ENCODE data around the gene SP7. TPM values are rescaled to one million over a fixed set of nuclear protein-coding genes. Genes with fewer than 3 reads are reported as not detected.
"Not testable (repeated sequence)": the region's sequence is repeated elsewhere in the genome, so short reads cannot be mapped to it uniquely, and the experiment has no call there.

Gene SP7
- total and polyA plus RNA-seq, 3 experiments from 2014 or later: not detected

DNA sequence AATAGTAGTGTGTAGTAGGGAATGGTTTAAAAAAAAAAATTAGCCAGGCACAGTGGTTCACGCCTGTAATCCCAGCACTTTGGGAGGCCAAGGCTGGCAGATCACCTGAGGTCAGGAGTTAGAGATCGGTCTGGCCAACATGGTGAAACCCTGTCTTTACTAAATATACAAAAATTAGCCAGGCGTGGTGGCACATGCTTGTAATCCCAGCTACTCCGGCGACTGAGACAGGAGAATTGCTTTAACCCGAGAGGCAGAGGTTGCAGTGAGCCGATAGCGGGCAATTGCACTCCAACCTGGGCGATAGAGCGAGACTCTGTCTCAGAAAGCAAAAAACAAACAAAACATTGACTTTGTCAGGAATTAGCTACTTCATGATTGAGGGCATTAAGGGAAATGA is 39.0 kb downstream of the SP7 start:
- not testable (repeated sequence) for H3K27me3 ChIP-seq (ENCODE audit: insufficient read depth, low read length, poor library complexity, severe bottlenecking); H3K4me3 ChIP-seq (ENCODE audit: low read length); H3K27ac ChIP-seq (ENCODE audit: low read depth, low read length); H3K9me3 Mint-ChIP-seq; DNase-seq; H3K9me3 ChIP-seq (ENCODE audit: low read length); H3K27me3 Mint-ChIP-seq
- ChIA-PET CTCF (interaction anchor here (1.1 to 11.3 kb wide), 5 partner anchors 9 to 137 kb away, joined by 3 to 115 read pairs (median 4); partner anchors contain the start of gene AAAS), POLR2A (interaction anchor here (0.6 to 1.4 kb wide), 3 partner anchors 24 to 204 kb away, joined by 3 to 10 read pairs (median 4); partner anchors contain the start of genes AAAS and TARBP2)
- Mint-ChIP-seq H3K4me1 (peaks cover 57 to 71% (median 64%) of the 10 kb centered on the region in 3 donors), H3K36me3 (peaks cover 0 to 54% (median 7%) of the 10 kb centered on the region in 3 donors), H3K27ac (peak overlapping the region in 6 of 8 donors; percentile 3 to 99 (median 86)), H3K4me3 (peak overlapping the region; percentile 57 to 100 (median 100))
- H3K4me1 ChIP-seq (ENCODE audit: insufficient read depth, low read length): peaks cover 46% of the 10 kb centered on the region
- peaks cover 13% of the 10 kb centered on the region for H3K36me3 ChIP-seq (ENCODE audit: insufficient read depth, low read length)

DNA sequence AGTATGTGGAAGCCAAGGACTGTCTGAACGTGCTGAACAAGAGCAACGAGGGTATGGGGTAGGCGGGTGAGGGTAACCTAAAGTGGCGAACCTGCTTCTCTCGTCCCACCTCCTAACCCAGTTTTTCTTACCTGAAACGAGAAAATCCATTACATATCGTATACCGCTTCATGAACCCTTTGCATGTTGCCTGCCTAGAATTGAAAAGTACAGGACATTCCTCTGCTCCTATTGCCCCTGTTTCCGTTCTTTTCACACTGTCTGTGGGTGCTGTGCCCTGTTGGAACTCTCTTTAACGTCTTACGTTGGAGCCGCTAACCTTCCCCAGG is 40.3 kb downstream of the SP7 start:
- CTCF ChIA-PET: interaction anchor here (0.7 to 11.3 kb wide), 8 partner anchors 9 to 165 kb away, joined by 3 to 192 read pairs (median 6); partner anchors contain the start of genes AAAS and ITGB7
- H3K36me3 ChIP-seq (ENCODE audit: insufficient read depth, low read length): peaks cover 13% of the 10 kb centered on the region
- peaks cover 46% of the 10 kb centered on the region for H3K4me1 ChIP-seq (ENCODE audit: insufficient read depth, low read length)
- peaks cover 0 to 46% (median 4%) of the 10 kb centered on the region in 3 donors for H3K36me3 Mint-ChIP-seq
- H3K9me3 Mint-ChIP-seq: no peaks in the 10 kb centered on the region
- no peaks in the 10 kb centered on the region for H3K27me3 ChIP-seq (ENCODE audit: insufficient read depth, low read length, poor library complexity, severe bottlenecking)
- no peak for DNase-seq
- H3K4me3 Mint-ChIP-seq: peak overlapping the region; percentile 97 to 100 (median 100)
- peak overlapping the region; percentile 90 for H3K4me3 ChIP-seq (ENCODE audit: low read length)
- H3K27ac Mint-ChIP-seq: peak overlapping the region; percentile 93 to 100 (median 99)
- H3K4me1 Mint-ChIP-seq: peaks cover 49 to 59% (median 53%) of the 10 kb centered on the region in 3 donors
- no peaks in the 10 kb centered on the region for H3K9me3 ChIP-seq (ENCODE audit: low read length)
- POLR2A ChIA-PET: interaction anchor here (0.5 to 2.0 kb wide), 15 partner anchors 21 to 290 kb away, joined by 3 to 12 read pairs (median 4); partner anchors contain the start of genes AAAS, CSAD, EIF4B and ESPL1
- H3K27ac ChIP-seq (ENCODE audit: low read depth, low read length): peak overlapping the region; percentile 87
- no peaks in the 10 kb centered on the region for H3K27me3 Mint-ChIP-seq

DNA sequence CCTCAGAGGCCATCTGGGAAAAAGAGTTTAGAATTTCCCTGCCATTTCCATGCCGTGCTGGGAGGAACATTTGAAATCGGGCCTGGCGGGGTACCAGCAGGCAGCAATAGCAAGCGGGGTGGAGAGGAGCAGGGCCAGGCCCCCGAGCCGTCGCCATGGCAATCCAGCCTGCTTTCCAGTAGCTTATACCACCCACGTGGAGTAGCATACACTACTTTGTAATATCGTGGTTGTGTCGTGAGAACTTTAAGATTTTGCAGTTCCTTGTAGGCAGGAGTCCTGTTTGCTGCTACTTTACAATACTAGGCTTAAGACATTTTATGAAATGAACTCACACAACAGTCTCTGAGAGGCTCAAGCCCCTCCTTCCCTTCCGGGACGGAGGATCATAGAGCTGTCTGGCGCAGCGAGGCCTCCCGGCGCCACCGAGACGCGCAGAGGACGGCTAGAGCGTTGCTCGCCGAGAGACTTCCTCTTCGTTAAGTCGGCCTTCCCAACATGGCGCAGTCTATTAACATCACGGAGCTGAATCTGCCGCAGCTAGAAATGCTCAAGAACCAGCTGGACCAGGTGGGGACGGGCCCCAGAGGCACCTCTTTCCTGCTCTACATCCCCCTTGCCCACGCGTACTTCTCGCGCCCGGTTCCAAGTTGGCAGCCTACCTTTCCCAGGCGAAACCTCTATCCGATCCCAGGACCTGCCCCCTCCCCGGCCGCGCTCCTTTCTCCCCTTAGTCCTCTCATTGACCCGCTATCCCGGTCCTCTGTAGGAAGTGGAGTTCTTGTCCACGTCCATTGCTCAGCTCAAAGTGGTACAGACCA is 40.9 kb downstream of the SP7 start, which contains the start of gene PFDN5:
PFDN5 (plus strand) TSS at position 473 of the 821 bp plus-strand sequence; CDS start at position 499, 26 bp downstream.
- Mint-ChIP-seq H3K36me3 (peaks cover 0 to 42% (median 3%) of the 10 kb centered on the region in 3 donors), H3K27me3 (no peaks in the 10 kb centered on the region)
- no peaks in the 10 kb centered on the region for H3K9me3 ChIP-seq (ENCODE audit: low read length)

DNA sequence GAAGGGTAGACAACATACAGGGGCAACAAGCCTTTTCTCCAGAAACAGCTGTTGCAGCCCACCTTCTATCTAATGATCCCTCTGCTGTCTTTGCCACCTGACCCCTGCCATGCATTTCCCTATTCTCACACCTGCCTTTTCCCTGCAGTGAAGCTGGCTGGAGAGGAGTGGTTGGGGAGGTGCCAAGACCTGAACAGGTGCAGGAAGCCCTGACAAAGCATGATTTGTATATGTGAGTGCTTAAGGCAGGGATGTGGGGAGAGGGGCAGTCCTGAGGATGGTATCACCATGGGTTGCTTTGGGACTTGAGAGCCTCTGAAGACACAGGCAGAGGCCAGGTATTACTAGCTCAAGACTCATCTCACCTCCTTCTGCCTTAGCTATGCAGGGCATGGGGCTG is 43.7 kb downstream of the SP7 start:
- Mint-ChIP-seq H3K4me3 (no peak overlapping the region), H3K27ac (no peak overlapping the region), H3K4me1 (peaks cover 29 to 32% (median 31%) of the 10 kb centered on the region in 3 donors), H3K27me3 (no peaks in the 10 kb centered on the region), H3K9me3 (no peaks in the 10 kb centered on the region), H3K36me3 (peaks cover 0 to 15% (median 0%) of the 10 kb centered on the region in 3 donors)
- Histone ChIP-seq H3K27me3 (ENCODE audit: insufficient read depth, low read length, poor library complexity, severe bottlenecking) (no peaks in the 10 kb centered on the region), H3K4me1 (ENCODE audit: insufficient read depth, low read length) (peaks cover 25% of the 10 kb centered on the region), H3K4me3 (ENCODE audit: low read length) (no peak overlapping the region), H3K27ac (ENCODE audit: low read depth, low read length) (no peak overlapping the region), H3K36me3 (ENCODE audit: insufficient read depth, low read length) (peaks cover 3% of the 10 kb centered on the region), H3K9me3 (ENCODE audit: low read length) (no peaks in the 10 kb centered on the region)
- ChIA-PET POLR2A (no interaction called here), CTCF (interaction anchor here (1.4 to 11.3 kb wide), 6 partner anchors 25 to 133 kb away, joined by 5 to 192 read pairs (median 34); partner anchors contain the start of genes AAAS, CSAD, ESPL1 and ITGB7)
- DNase-seq: no peak

More for the DNA sequence above, 40.9 kb downstream of the SP7 start, which contains the start of gene PFDN5:
- Histone ChIP-seq H3K4me1 (ENCODE audit: insufficient read depth, low read length) (peaks cover 41% of the 10 kb centered on the region), H3K27ac (ENCODE audit: low read depth, low read length) (peak within 1 kb of the TSS; percentile 87), H3K36me3 (ENCODE audit: insufficient read depth, low read length) (peaks cover 13% of the 10 kb centered on the region), H3K4me3 (ENCODE audit: low read length) (peak within 1 kb of the TSS; percentile 90), H3K27me3 (ENCODE audit: insufficient read depth, low read length, poor library complexity, severe bottlenecking) (no peaks in the 10 kb centered on the region)
- CTCF ChIA-PET: interaction anchor here (0.7 to 11.3 kb wide), 11 partner anchors 9 to 164 kb away, joined by 3 to 192 read pairs (median 4); partner anchors contain the start of genes AAAS, CSAD and ITGB7
- Mint-ChIP-seq H3K4me3 (peak within 1 kb of the TSS; percentile 97 to 100 (median 100)), H3K4me1 (peaks cover 43 to 53% (median 47%) of the 10 kb centered on the region in 3 donors), H3K27ac (peak within 1 kb of the TSS; percentile 93 to 100 (median 99)), H3K9me3 (no peaks in the 10 kb centered on the region)
- POLR2A ChIA-PET: interaction anchor here (0.5 to 2.0 kb wide), 18 partner anchors 22 to 435 kb away, joined by 3 to 12 read pairs (median 4); partner anchors contain the start of genes AAAS, CSAD, EIF4B and ESPL1
- DNase-seq: peak; percentile 72 to 93 (median 87)

DNA sequence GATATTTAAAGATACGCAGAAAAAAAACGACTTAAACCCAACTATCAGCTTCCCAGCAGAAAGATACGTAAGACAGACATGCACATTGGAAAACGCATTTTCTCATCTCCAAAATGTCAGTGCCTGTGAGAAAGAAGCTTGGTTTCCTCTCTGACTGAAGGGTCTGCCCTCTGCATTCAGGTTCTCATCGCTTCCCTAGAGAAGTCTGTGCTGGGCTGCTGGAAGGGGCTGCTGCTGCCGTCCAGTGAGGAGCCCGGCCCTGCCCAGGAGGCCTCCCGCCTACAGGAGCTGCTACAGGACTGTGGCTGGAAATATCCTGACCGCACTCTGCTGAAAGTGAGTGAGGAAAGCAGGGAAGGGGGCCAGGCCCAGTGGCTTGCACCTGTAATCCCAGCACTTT is 45.5 kb downstream of the SP7 start:
- H3K9me3 ChIP-seq (ENCODE audit: low read length): no peaks in the 10 kb centered on the region
- no peaks in the 10 kb centered on the region for H3K27me3 ChIP-seq (ENCODE audit: insufficient read depth, low read length, poor library complexity, severe bottlenecking)
- Mint-ChIP-seq H3K4me3 (no peak overlapping the region), H3K4me1 (peaks cover 14 to 17% (median 15%) of the 10 kb centered on the region in 3 donors), H3K9me3 (no peaks in the 10 kb centered on the region), H3K27me3 (no peaks in the 10 kb centered on the region), H3K27ac (peak overlapping the region in 1 of 8 donors; percentile 36), H3K36me3 (peaks cover 0 to 4% (median 0%) of the 10 kb centered on the region in 3 donors)
- H3K36me3 ChIP-seq (ENCODE audit: insufficient read depth, low read length): no peaks in the 10 kb centered on the region
- ChIA-PET CTCF (interaction anchor here (0.8 to 11.3 kb wide), 12 partner anchors 8 to 243 kb away, joined by 3 to 192 read pairs (median 6); partner anchors contain the start of genes AAAS, CSAD, ESPL1 and ITGB7), POLR2A (no interaction called here)
- H3K4me3 ChIP-seq (ENCODE audit: low read length): no peak overlapping the region
- no peak overlapping the region for H3K27ac ChIP-seq (ENCODE audit: low read depth, low read length)
- H3K4me1 ChIP-seq (ENCODE audit: insufficient read depth, low read length): peaks cover 8% of the 10 kb centered on the region
- DNase-seq: no peak

DNA sequence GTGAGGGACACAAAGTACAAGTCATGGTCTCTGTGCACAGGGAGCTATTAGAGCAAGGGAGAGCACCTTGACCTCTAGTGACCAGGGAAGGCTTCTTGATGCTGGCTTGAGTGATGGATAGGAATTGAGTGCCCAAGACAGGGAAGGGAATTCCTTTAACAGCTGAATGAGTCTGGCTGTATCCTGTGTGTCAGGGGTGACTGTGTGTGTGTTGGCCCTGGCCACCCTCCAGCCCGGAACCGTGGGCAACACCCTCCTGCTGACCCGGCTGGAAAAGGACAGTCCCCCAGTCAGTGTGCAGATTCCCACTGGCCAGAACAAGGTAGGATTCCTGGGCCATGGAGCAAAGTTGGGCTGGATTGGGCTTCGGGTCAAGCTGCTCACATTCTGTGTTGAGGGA is 46.3 kb downstream of the SP7 start:
- no peaks in the 10 kb centered on the region for H3K9me3 Mint-ChIP-seq
- CTCF ChIA-PET: interaction anchor here (0.8 to 11.3 kb wide), 9 partner anchors 9 to 242 kb away, joined by 3 to 192 read pairs (median 10); partner anchors contain the start of genes AAAS, ESPL1, ITGB7 and MYG1
- Histone ChIP-seq H3K27me3 (ENCODE audit: insufficient read depth, low read length, poor library complexity, severe bottlenecking) (no peaks in the 10 kb centered on the region), H3K36me3 (ENCODE audit: insufficient read depth, low read length) (no peaks in the 10 kb centered on the region), H3K27ac (ENCODE audit: low read depth, low read length) (no peak overlapping the region), H3K9me3 (ENCODE audit: low read length) (no peaks in the 10 kb centered on the region), H3K4me3 (ENCODE audit: low read length) (no peak overlapping the region), H3K4me1 (ENCODE audit: insufficient read depth, low read length) (peaks cover 6% of the 10 kb centered on the region)
- no peak overlapping the region for H3K4me3 Mint-ChIP-seq
- POLR2A ChIA-PET: no interaction called here
- no peaks in the 10 kb centered on the region for H3K36me3 Mint-ChIP-seq
- no peak overlapping the region for H3K27ac Mint-ChIP-seq
- H3K4me1 Mint-ChIP-seq: peaks cover 6 to 9% (median 8%) of the 10 kb centered on the region in 3 donors
- H3K27me3 Mint-ChIP-seq: no peaks in the 10 kb centered on the region
- no peak for DNase-seq

DNA sequence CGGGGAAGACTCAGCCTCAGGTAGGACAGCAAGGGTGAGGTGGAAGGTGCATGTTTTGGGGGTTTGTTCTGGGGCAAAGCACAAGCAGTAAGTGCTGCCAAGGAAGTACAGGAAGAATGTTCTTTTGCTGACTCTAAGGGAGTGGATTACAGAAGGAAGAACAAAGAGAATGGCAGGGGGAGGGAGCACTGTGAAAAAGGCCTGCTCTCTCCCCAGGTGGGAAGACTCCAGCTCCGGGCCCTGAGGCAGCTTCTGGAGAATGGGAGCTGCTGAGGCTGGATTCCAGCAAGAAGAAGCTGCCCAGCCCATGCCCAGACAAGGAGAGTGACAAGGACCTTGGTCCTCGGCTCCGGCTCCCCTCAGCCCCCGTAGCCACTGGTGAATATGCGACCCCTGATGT is 47.8 kb downstream of the SP7 start:
- Histone ChIP-seq H3K36me3 (ENCODE audit: insufficient read depth, low read length) (no peaks in the 10 kb centered on the region), H3K4me1 (ENCODE audit: insufficient read depth, low read length) (no peaks in the 10 kb centered on the region), H3K4me3 (ENCODE audit: low read length) (no peak overlapping the region), H3K9me3 (ENCODE audit: low read length) (no peaks in the 10 kb centered on the region), H3K27ac (ENCODE audit: low read depth, low read length) (no peak overlapping the region), H3K27me3 (ENCODE audit: insufficient read depth, low read length, poor library complexity, severe bottlenecking) (no peaks in the 10 kb centered on the region)
- Mint-ChIP-seq H3K4me3 (no peak overlapping the region), H3K27ac (no peak overlapping the region), H3K27me3 (no peaks in the 10 kb centered on the region), H3K9me3 (no peaks in the 10 kb centered on the region), H3K4me1 (peaks cover 4 to 5% (median 5%) of the 10 kb centered on the region in 3 donors), H3K36me3 (no peaks in the 10 kb centered on the region)
- ChIA-PET CTCF (interaction anchor here (0.6 to 11.1 kb wide), 20 partner anchors 9 to 224 kb away, joined by 3 to 192 read pairs (median 6); partner anchors contain the start of genes AAAS, CSAD, ESPL1 and ITGB7), POLR2A (interaction anchor here (1.5 kb wide), 1 partner anchor 75 kb away, joined by 4 read pairs; no protein-coding TSS in a partner anchor)
- no peak for DNase-seq

All from CD8-positive, alpha-beta memory T cell (primary cell).